ENCODE measurements around the gene SUN1. TPM values are rescaled to one million over a fixed set of nuclear protein-coding genes. Genes with fewer than 3 reads are reported as not detected.
A peak's percentile ranks its signal among the peaks of the same experiment; 100 is the strongest.

Gene SUN1
- total and polyA plus RNA-seq, 10 of the 15 experiments (the other 5 are each of a cell fraction or from before 2014, with no cell fraction given): 27.8 to 107 (median 65.8) TPM

DNA sequence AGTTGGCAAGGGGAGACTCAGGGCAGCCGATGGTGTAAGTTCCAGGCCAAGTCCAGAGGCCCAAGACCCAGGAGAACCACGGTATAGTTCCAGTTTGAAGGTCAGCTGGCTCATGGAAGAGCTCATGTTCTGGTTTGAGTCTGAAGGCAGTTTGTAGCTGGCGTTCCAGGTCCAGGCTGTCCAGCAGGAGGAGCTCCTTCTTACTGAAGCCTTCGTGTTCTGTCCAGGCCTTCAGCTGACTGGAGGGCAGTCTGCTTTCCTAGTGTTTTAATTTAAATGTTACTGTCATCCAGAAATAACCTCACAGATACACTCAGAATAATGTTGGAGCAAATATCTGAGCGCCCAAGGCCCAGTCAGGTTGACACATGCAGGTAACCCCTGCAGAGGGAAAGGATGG, 4.2 kb downstream of the SUN1 start:
- H3K79me2 ChIP-seq (ENCODE audit: control insufficient read depth, insufficient read depth, low read length): peaks cover 30% of the 10 kb centered on the region
- RAD21 ChIA-PET (ENCODE audit: unreplicated experiment): no interaction called here
- no peak overlapping the region for H3K27ac ChIP-seq (ENCODE audit: control insufficient read depth, insufficient read depth)
- POLR2A ChIA-PET: no interaction called here
- peaks cover 4 to 16% of the 10 kb centered on the region in 2 experiments; a peak in 3 of 4 replicates for H3K36me3 ChIP-seq (ENCODE audit: control insufficient read depth in 2 of 2, insufficient read depth in 2 of 2, low read length in 1 of 2)
- no peaks in the 10 kb centered on the region for H3K27me3 ChIP-seq (replicated peaks in 1 of 2; ENCODE audit: control insufficient read depth in 2 of 2, insufficient read depth in 2 of 2, low read length in 1 of 2)
- intact Hi-C loops (cut with micrococcal nuclease; ENCODE audit: unreplicated experiment) (no loop called here), in situ Hi-C loops (cut with MboI) (no loop called here)
- no peak overlapping the region for H3K4me3 ChIP-seq
- BruUV-seq (replicated peaks): no TSS peak
- FAIRE-seq (no peak), ATAC-seq (no peak), DNase-seq (ENCODE audit: low read depth, low spot score) (no peak)
- H3K4me2 ChIP-seq (ENCODE audit: control insufficient read depth, insufficient read depth): no peak overlapping the region
- peaks cover 11% of the 10 kb centered on the region for H3K4me1 ChIP-seq (ENCODE audit: control insufficient read depth, insufficient read depth, low read length)
- H2AFZ ChIP-seq (ENCODE audit: control insufficient read depth, low read depth, low read length): no peak overlapping the region
- 82% methylated on average over 5 of the region's 5 CpGs for WGBS (ENCODE audit: insufficient coverage, insufficient replicate concordance, low lambda C conversion rate, missing lambda C conversion rate)
- TF ChIP-seq PAX8 (IDR thresholded peaks at IDR 0.05) (no peak), HDAC6 (IDR thresholded peaks at IDR 0.05; ENCODE audit: unreplicated experiment) (no peak)
- TF ChIP-seq, protein P1, sequence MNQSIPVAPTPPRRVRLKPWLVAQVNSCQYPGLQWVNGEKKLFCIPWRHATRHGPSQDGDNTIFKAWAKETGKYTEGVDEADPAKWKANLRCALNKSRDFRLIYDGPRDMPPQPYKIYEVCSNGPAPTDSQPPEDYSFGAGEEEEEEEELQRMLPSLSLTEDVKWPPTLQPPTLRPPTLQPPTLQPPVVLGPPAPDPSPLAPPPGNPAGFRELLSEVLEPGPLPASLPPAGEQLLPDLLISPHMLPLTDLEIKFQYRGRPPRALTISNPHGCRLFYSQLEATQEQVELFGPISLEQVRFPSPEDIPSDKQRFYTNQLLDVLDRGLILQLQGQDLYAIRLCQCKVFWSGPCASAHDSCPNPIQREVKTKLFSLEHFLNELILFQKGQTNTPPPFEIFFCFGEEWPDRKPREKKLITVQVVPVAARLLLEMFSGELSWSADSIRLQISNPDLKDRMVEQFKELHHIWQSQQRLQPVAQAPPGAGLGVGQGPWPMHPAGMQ (IDR thresholded peaks at IDR 0.05; ENCODE audit: borderline replicate concordance): no peak
- TF ChIP-seq, protein P2, sequence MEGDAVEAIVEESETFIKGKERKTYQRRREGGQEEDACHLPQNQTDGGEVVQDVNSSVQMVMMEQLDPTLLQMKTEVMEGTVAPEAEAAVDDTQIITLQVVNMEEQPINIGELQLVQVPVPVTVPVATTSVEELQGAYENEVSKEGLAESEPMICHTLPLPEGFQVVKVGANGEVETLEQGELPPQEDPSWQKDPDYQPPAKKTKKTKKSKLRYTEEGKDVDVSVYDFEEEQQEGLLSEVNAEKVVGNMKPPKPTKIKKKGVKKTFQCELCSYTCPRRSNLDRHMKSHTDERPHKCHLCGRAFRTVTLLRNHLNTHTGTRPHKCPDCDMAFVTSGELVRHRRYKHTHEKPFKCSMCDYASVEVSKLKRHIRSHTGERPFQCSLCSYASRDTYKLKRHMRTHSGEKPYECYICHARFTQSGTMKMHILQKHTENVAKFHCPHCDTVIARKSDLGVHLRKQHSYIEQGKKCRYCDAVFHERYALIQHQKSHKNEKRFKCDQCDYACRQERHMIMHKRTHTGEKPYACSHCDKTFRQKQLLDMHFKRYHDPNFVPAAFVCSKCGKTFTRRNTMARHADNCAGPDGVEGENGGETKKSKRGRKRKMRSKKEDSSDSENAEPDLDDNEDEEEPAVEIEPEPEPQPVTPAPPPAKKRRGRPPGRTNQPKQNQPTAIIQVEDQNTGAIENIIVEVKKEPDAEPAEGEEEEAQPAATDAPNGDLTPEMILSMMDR (IDR thresholded peaks at IDR 0.05 in 2 of 3, conservative IDR thresholded peaks at IDR 0.05 in 1 of 3; ENCODE audit: control insufficient read depth in 2 of 3, extremely low read depth in 1 of 3, insufficient read depth in 1 of 3, low read depth in 3 of 3, low read length in 3 of 3): peak in 1 of 3 experiments; percentile 12; a peak in 1 of 6 replicates
- H3K9ac ChIP-seq (ENCODE audit: control insufficient read depth, insufficient read depth, low read length): no peak overlapping the region
- CTCF ChIA-PET: interaction anchor here (0.7 to 1.5 kb wide), 3 partner anchors 19 to 200 kb away, joined by 3 to 6 read pairs (median 3); no protein-coding TSS in a partner anchor
- H3K9me3 ChIP-seq (replicated peaks; ENCODE audit: control insufficient read depth, insufficient read depth, low read length): no peaks in the 10 kb centered on the region
- SMC1A ChIA-PET (ENCODE audit: uncharacterized antibody, unreplicated experiment): interaction anchor here (1.0 kb wide), 1 partner anchor 37 kb away, joined by 5 read pairs; no protein-coding TSS in a partner anchor
- no peaks in the 10 kb centered on the region; the same call in 1 of the 2 replicates for H4K20me1 ChIP-seq (ENCODE audit: control insufficient read depth, insufficient read depth)
